NCI-H146 treated with DMSO at 0.1 percent for 48 hours (cell line): ENCODE measurements around the gene EMCN.

Experiments
- DNase-seq: peaks from one replicate; lab custom pipeline; 2025; ENCODE audit not compliant: unreplicated experiment; lab: John Stamatoyannopoulos, UW

The EMCN gene

GRCh38 chr4:100493756-100494155 lies 24.1 kb downstream of the EMCN start:
- no peak for DNase-seq

- DNase-seq: no peak
Measured at GRCh38 chr4:100492129-100492528, 25.7 kb downstream of the EMCN start.

- no peak for DNase-seq
Measured at GRCh38 chr4:100489305-100489704, 28.5 kb downstream of the EMCN start.

GRCh38 chr4:100486496-100486895 lies 31.3 kb downstream of the EMCN start:
- DNase-seq: no peak

- no peak for DNase-seq
Measured at GRCh38 chr4:100483796-100484195, 34.0 kb downstream of the EMCN start.

GRCh38 chr4:100479971-100480370 lies 37.9 kb downstream of the EMCN start:
- DNase-seq: no peak

GRCh38 chr4:100469555-100469954 lies 48.3 kb downstream of the EMCN start:
- DNase-seq: no peak

- no peak for DNase-seq
Measured at GRCh38 chr4:100466501-100466900, 51.3 kb downstream of the EMCN start.

- DNase-seq: no peak
Measured at GRCh38 chr4:100461807-100462605, 55.8 kb downstream of the EMCN start.

GRCh38 chr4:100450449-100450848 lies 67.4 kb downstream of the EMCN start:
- DNase-seq: no peak

- no peak for DNase-seq
Measured at GRCh38 chr4:100431416-100431815, 86.4 kb downstream of the EMCN start.

- DNase-seq: no peak
Measured at GRCh38 chr4:100430451-100430850, 87.4 kb downstream of the EMCN start.

GRCh38 chr4:100429616-100430015 lies 88.2 kb downstream of the EMCN start:
- no peak for DNase-seq

GRCh38 chr4:100428051-100428450 lies 89.8 kb downstream of the EMCN start:
- DNase-seq: no peak

- no peak for DNase-seq
Measured at GRCh38 chr4:100424376-100424775, 93.4 kb downstream of the EMCN start.

- no peak for DNase-seq
Measured at GRCh38 chr4:100422894-100423293, 94.9 kb downstream of the EMCN start.

- no peak for DNase-seq
Measured at GRCh38 chr4:100421361-100421978, 96.4 kb downstream of the EMCN start.

- DNase-seq: no peak
Measured at GRCh38 chr4:100420571-100420970, 97.3 kb downstream of the EMCN start.

GRCh38 chr4:100417565-100417964 lies 100.3 kb downstream of the EMCN start:
- DNase-seq: no peak

GRCh38 chr4:100414016-100414790 lies 103.6 kb downstream of the EMCN start:
- no peak for DNase-seq

GRCh38 chr4:100391863-100392262 lies 126.0 kb downstream of the EMCN start:
- DNase-seq: no peak

- no peak for DNase-seq
Measured at GRCh38 chr4:100391086-100391485, 126.7 kb downstream of the EMCN start.
